Esophagus muscularis mucosa (tissue), 3 donors: ENCODE measurements around the gene CACNG8.

Source experiments
- CTCF ChIP-seq, 3 experiments: fragments of 200-600 bp in 2 of 3; fragments of 450-650 bp in 1 of 3; sonication (generic) in 2 of 3; IDR thresholded peaks; one replicate each; pipeline ENCODE4 v1.5.1; 2017 to 2019; ENCODE audit warnings: antibody characterized with exemption in 3 of 3, mild to moderate bottlenecking in 2 of 3, moderate library complexity in 1 of 3
- POLR2A ChIP-seq: fragments of 450-650 bp; IDR thresholded peaks from one replicate; pipeline ENCODE4 v1.6.1; 2017; ENCODE audit warnings: antibody characterized with exemption, moderate library complexity, mild to moderate bottlenecking, low read depth
- POLR2AphosphoS5 ChIP-seq, 2 donors: sonication (generic); formaldehyde crosslinking; IDR thresholded peaks; one replicate each; pipeline ENCODE4 v1.6.1; 2017; ENCODE audit warnings: antibody characterized with exemption in 2 of 2

- TF ChIP-seq CTCF (IDR thresholded peaks at IDR 0.05) (no peak), POLR2AphosphoS5 (IDR thresholded peaks at IDR 0.05) (no peak), POLR2A (no peak)
These were observed 66.6 kb downstream of the CACNG8 start for GRCh38 chr19:54029301-54029700.
